HCT116 (cell line): ENCODE data around the gene LYVE1. TPM values are rescaled to one million over a fixed set of nuclear protein-coding genes. Genes with fewer than 3 reads are reported as not detected.

Experiments
- ATAC-seq: fragments of 200-7000 bp; cut with Tn5 transposase; 2 replicates; pipeline ENCODE4 v1.9.1; 2020; ENCODE audit warnings: mild to moderate bottlenecking, moderate library complexity
- BruUV-seq: library from RNA; stranded (reverse); fragments of 400-500 nt; replicated peaks from 2 replicates; lab custom pipeline; 2021; lab: Mats Ljungman, UMichigan
- CTCF ChIA-PET: fragments of 300-600 bp; sonication (Branson Sonifier 250); formaldehyde crosslinking; loops from one replicate; lab custom pipeline; 2021; ENCODE audit warnings: antibody characterized with exemption; lab: Charles Lee
- POLR2A ChIA-PET: fragments of 300-600, 350-600 bp; sonication (Branson Sonifier 250); formaldehyde crosslinking; loops from one replicate; lab custom pipeline; 2021; ENCODE audit warnings: antibody characterized with exemption; lab: Charles Lee
- RAD21 ChIA-PET, 2 experiments: fragments of 300-600 bp; sonication (Branson Sonifier 250); formaldehyde crosslinking; loops; one replicate each; lab custom pipeline; 2023; ENCODE audit warnings: low total read pairs in 2 of 2; ENCODE audit not compliant: uncharacterized antibody in 2 of 2, unreplicated experiment in 2 of 2, low non-redundant PET in 1 of 2; lab: Charles Lee
- DNase-seq: peaks from one replicate; pipeline ENCODE4 v3.0.0-alpha.2; 2010; ENCODE audit warnings: low read depth, low spot score
- H2AFZ ChIP-seq: fragments of 200-600 bp; shearing (Covaris generic), sonication (generic); 2 replicates; pipeline ENCODE4 v1.6.1; 2017; ENCODE audit warnings: low read depth, mixed run types, mixed read lengths, antibody characterized with exemption, low read length; ENCODE audit not compliant: poor library complexity, severe bottlenecking
- H3K27ac ChIP-seq: 2 replicates; pipeline ENCODE4 v1.5.1; 2012; ENCODE audit warnings: low read depth, low read length
- H3K27me3 ChIP-seq: fragments of 200-600 bp; sonication (generic); 2 replicates; pipeline ENCODE4 v1.6.1; 2016; ENCODE audit warnings: mixed run types, low read length, mixed read lengths; ENCODE audit not compliant: insufficient read depth
- H3K36me3 ChIP-seq, 2 experiments: fragments of 200-500 bp in 1 of 2; fragments of 200-600 bp in 1 of 2; sonication (Bioruptor generic) in 1 of 2; sonication (generic) in 1 of 2; 2 replicates each; pipeline versions ENCODE4 v1.5.1 to v1.6.1; 2014 to 2016; ENCODE audit warnings: low read length in 2 of 2, inconsistent platforms in 1 of 2, mixed read lengths in 1 of 2, mixed run types in 1 of 2; ENCODE audit not compliant: insufficient read depth in 2 of 2, control insufficient read depth in 1 of 2
- H3K4me1 ChIP-seq, 2 experiments: fragments of 200-600 bp in 1 of 2; sonication (generic) in 1 of 2; 2 replicates each; pipeline versions ENCODE4 v1.5.1 to v1.6.1; 2012 to 2017; ENCODE audit warnings: low read length in 2 of 2, inconsistent platforms in 1 of 2, mild to moderate bottlenecking in 1 of 2, mixed read lengths in 1 of 2, mixed run types in 1 of 2, moderate library complexity in 1 of 2; ENCODE audit not compliant: insufficient read depth in 2 of 2, control insufficient read depth in 1 of 2
- H3K4me2 ChIP-seq: fragments of 200-600 bp; sonication (generic); 2 replicates; pipeline ENCODE4 v1.6.1; 2017; ENCODE audit warnings: mixed run types, low read length, mixed read lengths
- H3K4me3 ChIP-seq, 2 experiments: fragments of 200-600 bp in 1 of 2; sonication (generic) in 1 of 2; replicated peaks in 1 of 2; 2 replicates each; pipeline ENCODE4 v1.5.1; 2011 to 2016; ENCODE audit warnings: low read length in 2 of 2, control low read depth in 1 of 2, low read depth in 1 of 2, mild to moderate bottlenecking in 1 of 2, mixed read lengths in 1 of 2, mixed run types in 1 of 2
- H3K79me2 ChIP-seq: fragments of 200-600 bp; sonication (generic); 2 replicates; pipeline ENCODE4 v1.6.1; 2017; ENCODE audit warnings: mild to moderate bottlenecking, mixed run types, low read length, moderate library complexity, mixed read lengths; ENCODE audit not compliant: insufficient read depth
- H3K9ac ChIP-seq: fragments of 200-600 bp; sonication (generic); 2 replicates; pipeline ENCODE4 v1.6.1; 2016; ENCODE audit warnings: low read length, mixed read lengths
- H3K9me2 ChIP-seq: fragments of 200-600 bp; sonication (generic), shearing (Covaris generic); 2 replicates; pipeline ENCODE4 v1.6.1; 2017; ENCODE audit warnings: mixed run types, mild to moderate bottlenecking, moderate library complexity; ENCODE audit not compliant: insufficient read depth
- H3K9me3 ChIP-seq, 2 experiments: fragments of 200-500 bp in 1 of 2; fragments of 200-600 bp in 1 of 2; sonication (Bioruptor generic) in 1 of 2; sonication (generic) in 1 of 2; 2 replicates each; pipeline ENCODE4 v1.6.1; 2014 to 2017; ENCODE audit warnings: low read length in 2 of 2, mixed read lengths in 2 of 2, inconsistent platforms in 1 of 2, low read depth in 1 of 2, mild to moderate bottlenecking in 1 of 2, mixed run types in 1 of 2, moderate library complexity in 1 of 2; ENCODE audit not compliant: control insufficient read depth in 1 of 2, insufficient read depth in 1 of 2
- H4K20me1 ChIP-seq: fragments of 200-600 bp; sonication (generic), shearing (Covaris generic); 2 replicates; pipeline ENCODE4 v1.6.1; 2017; ENCODE audit warnings: mixed run types, mild to moderate bottlenecking, moderate library complexity; ENCODE audit not compliant: insufficient read depth
- ATF3 ChIP-seq: IDR thresholded peaks from 2 replicates; pipeline ENCODE4 v1.6.1; 2012
- CBX3 ChIP-seq: IDR thresholded peaks from 2 replicates; pipeline ENCODE4 v1.6.1; 2012; ENCODE audit warnings: low read depth
- EGR1 ChIP-seq: IDR thresholded peaks from 2 replicates; pipeline ENCODE4 v1.6.1; 2012; ENCODE audit warnings: low read depth
- JUND ChIP-seq: IDR thresholded peaks from 2 replicates; pipeline ENCODE4 v1.6.1; 2012
- POLR2AphosphoS5 ChIP-seq: IDR thresholded peaks from 2 replicates; pipeline ENCODE4 v1.6.1; 2011; ENCODE audit warnings: mild to moderate bottlenecking, low read depth, low read length, moderate library complexity
- SIN3A ChIP-seq: IDR thresholded peaks from 2 replicates; pipeline ENCODE4 v1.6.1; 2012; ENCODE audit warnings: low read depth
- SRF ChIP-seq: IDR thresholded peaks from 2 replicates; pipeline ENCODE4 v1.6.1; 2012; ENCODE audit warnings: low read depth
- YY1 ChIP-seq: IDR thresholded peaks from 2 replicates; pipeline ENCODE4 v1.6.1; 2011; ENCODE audit warnings: low read length, low read depth, moderate library complexity, mild to moderate bottlenecking; ENCODE audit not compliant: insufficient replicate concordance; ENCODE audit errors: extremely low read depth
- ZBTB33 ChIP-seq: IDR thresholded peaks from 2 replicates; pipeline ENCODE4 v1.6.1; 2011; ENCODE audit warnings: mild to moderate bottlenecking, low read length, moderate library complexity; ENCODE audit not compliant: insufficient replicate concordance; ENCODE audit errors: extremely low read depth
- intact Hi-C: fragments of 100-400 bp; cut with micrococcal nuclease; formaldehyde crosslinking; loops from 2 replicates; pipeline ENCODE4 v1.10.0; 2022
- total RNA-seq: library from RNA; stranded (reverse); gene quantifications from one replicate; pipeline ENCODE4 v1.2.1, GENCODE V29; 2021; ENCODE audit not compliant: unreplicated experiment
- TF ChIP-seq, protein P1 (sequence below), 3 experiments: fragments of 200-600 bp in 1 of 3; sonication (generic) in 1 of 3; IDR thresholded peaks in 2 of 3; conservative IDR thresholded peaks in 1 of 3; 2 replicates each; pipeline ENCODE4 v1.5.1; 2012 to 2017; ENCODE audit warnings: low read depth in 2 of 3, low read length in 2 of 3, antibody characterized with exemption in 1 of 3, borderline replicate concordance in 1 of 3, control low read depth in 1 of 3, mild to moderate bottlenecking in 1 of 3, mixed read lengths in 1 of 3, mixed run types in 1 of 3, moderate library complexity in 1 of 3; ENCODE audit not compliant: insufficient read depth in 1 of 3

Gene LYVE1
- total RNA-seq, 1 experiment from 2014 or later, result 0.34 TPM

GRCh38 chr11:10543782-10544181 is 24.7 kb downstream of the LYVE1 start:
- no peaks in the 10 kb centered on the region for H3K9me2 ChIP-seq
- no TSS peak for BruUV-seq
- H3K4me3 ChIP-seq, result no peak overlapping the region
- H3K27ac ChIP-seq, result no peak overlapping the region
- no peak overlapping the region for H3K4me2 ChIP-seq
- H3K4me1 ChIP-seq, result peaks cover 14 to 27% of the 10 kb centered on the region in 2 experiments
- H2AFZ ChIP-seq, result no peak overlapping the region
- ChIA-PET RAD21 (no interaction called here), POLR2A (no interaction called here), CTCF (no interaction called here)
- ATAC-seq, result no peak
- intact Hi-C loops, result loop anchor here (5.0 kb wide), 1 partner anchor 109 kb away; no protein-coding TSS in a partner anchor
- H3K79me2 ChIP-seq, result peaks cover 21% of the 10 kb centered on the region
- H4K20me1 ChIP-seq, result no peaks in the 10 kb centered on the region
- no peaks in the 10 kb centered on the region for H3K36me3 ChIP-seq
- no peak for TF ChIP-seq YY1
- TF ChIP-seq, protein P1, sequence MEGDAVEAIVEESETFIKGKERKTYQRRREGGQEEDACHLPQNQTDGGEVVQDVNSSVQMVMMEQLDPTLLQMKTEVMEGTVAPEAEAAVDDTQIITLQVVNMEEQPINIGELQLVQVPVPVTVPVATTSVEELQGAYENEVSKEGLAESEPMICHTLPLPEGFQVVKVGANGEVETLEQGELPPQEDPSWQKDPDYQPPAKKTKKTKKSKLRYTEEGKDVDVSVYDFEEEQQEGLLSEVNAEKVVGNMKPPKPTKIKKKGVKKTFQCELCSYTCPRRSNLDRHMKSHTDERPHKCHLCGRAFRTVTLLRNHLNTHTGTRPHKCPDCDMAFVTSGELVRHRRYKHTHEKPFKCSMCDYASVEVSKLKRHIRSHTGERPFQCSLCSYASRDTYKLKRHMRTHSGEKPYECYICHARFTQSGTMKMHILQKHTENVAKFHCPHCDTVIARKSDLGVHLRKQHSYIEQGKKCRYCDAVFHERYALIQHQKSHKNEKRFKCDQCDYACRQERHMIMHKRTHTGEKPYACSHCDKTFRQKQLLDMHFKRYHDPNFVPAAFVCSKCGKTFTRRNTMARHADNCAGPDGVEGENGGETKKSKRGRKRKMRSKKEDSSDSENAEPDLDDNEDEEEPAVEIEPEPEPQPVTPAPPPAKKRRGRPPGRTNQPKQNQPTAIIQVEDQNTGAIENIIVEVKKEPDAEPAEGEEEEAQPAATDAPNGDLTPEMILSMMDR (IDR thresholded peaks at IDR 0.05 in 2 of 3, conservative IDR thresholded peaks at IDR 0.05 in 1 of 3; ENCODE audit: borderline replicate concordance in 1 of 3, insufficient read depth in 1 of 3, low read depth in 2 of 3, low read length in 2 of 3), result no peak
- TF ChIP-seq ATF3, result no peak
- TF ChIP-seq CBX3, result no peak
- TF ChIP-seq JUND, result no peak
- TF ChIP-seq EGR1, result no peak
- TF ChIP-seq SRF, result no peak
- no peak for TF ChIP-seq ZBTB33
- TF ChIP-seq POLR2AphosphoS5, result no peak
- no peak for TF ChIP-seq SIN3A
- H3K9ac ChIP-seq, result no peak overlapping the region
- H3K27me3 ChIP-seq, result no peaks in the 10 kb centered on the region
- H3K9me3 ChIP-seq, result no peaks in the 10 kb centered on the region
- DNase-seq, result no peak
